Nephron progenitor cell (in vitro differentiated cells): ENCODE results near the gene ARL5C.

Experiments used
- DNase-seq: peaks from one replicate; pipeline ENCODE4 v3.0.0; 2021
- H3K27ac Mint-ChIP-seq: 2 replicates; pipeline ENCODE4 v1.8.0; 2021; ENCODE audit warnings: mild to moderate bottlenecking, moderate library complexity, mixed read lengths
- H3K27me3 Mint-ChIP-seq: 2 replicates; pipeline ENCODE4 v1.8.0; 2021; ENCODE audit warnings: mild to moderate bottlenecking, low read depth, mixed read lengths; ENCODE audit not compliant: poor library complexity
- H3K36me3 Mint-ChIP-seq: 2 replicates; pipeline ENCODE4 v1.8.0; 2021; ENCODE audit warnings: low read depth, mixed read lengths
- H3K4me1 Mint-ChIP-seq: 2 replicates; pipeline ENCODE4 v1.8.0; 2021; ENCODE audit warnings: mixed read lengths
- H3K4me3 Mint-ChIP-seq: 2 replicates; pipeline ENCODE4 v1.8.0; 2021; ENCODE audit warnings: mild to moderate bottlenecking, moderate library complexity, mixed read lengths
- H3K9me3 Mint-ChIP-seq: 2 replicates; pipeline ENCODE4 v1.8.0; 2021; ENCODE audit warnings: mild to moderate bottlenecking, moderate library complexity, mixed read lengths
- CTCF ChIP-seq: fragments of 200-600 bp; sonication (generic); IDR thresholded peaks from 2 replicates; pipeline ENCODE4 v1.5.0; 2021; ENCODE audit warnings: antibody characterized with exemption

The ARL5C gene

GRCh38 chr17:39153599-39154051 is 12.3 kb downstream of the ARL5C start:
- no peak for TF ChIP-seq CTCF
- peaks cover 20% of the 10 kb centered on the region for H3K4me1 Mint-ChIP-seq
- H3K9me3 Mint-ChIP-seq, result peaks cover 10% of the 10 kb centered on the region
- H3K36me3 Mint-ChIP-seq, result no peaks in the 10 kb centered on the region
- peaks cover 63% of the 10 kb centered on the region for H3K27me3 Mint-ChIP-seq
- peak; percentile 96 for DNase-seq
- peak overlapping the region; percentile 99 for H3K4me3 Mint-ChIP-seq
- peak overlapping the region; percentile 96 for H3K27ac Mint-ChIP-seq

GRCh38 chr17:39151943-39152818 is 13.8 kb downstream of the ARL5C start:
- H3K27me3 Mint-ChIP-seq, result peaks cover 77% of the 10 kb centered on the region
- DNase-seq, result peak; percentile 40
- no peak overlapping the region for H3K27ac Mint-ChIP-seq
- H3K4me1 Mint-ChIP-seq, result peaks cover 20% of the 10 kb centered on the region
- H3K4me3 Mint-ChIP-seq, result peak overlapping the region; percentile 99
- peaks cover 10% of the 10 kb centered on the region for H3K9me3 Mint-ChIP-seq
- H3K36me3 Mint-ChIP-seq, result no peaks in the 10 kb centered on the region
- TF ChIP-seq CTCF, result no peak

- peaks cover 74% of the 10 kb centered on the region for H3K27me3 Mint-ChIP-seq
- DNase-seq, result peak; percentile 68
- peaks cover 10% of the 10 kb centered on the region for H3K9me3 Mint-ChIP-seq
- peak within 1 kb of the TSS; percentile 99 for H3K4me3 Mint-ChIP-seq
- peaks cover 20% of the 10 kb centered on the region for H3K4me1 Mint-ChIP-seq
- no peak for TF ChIP-seq CTCF
- no peaks in the 10 kb centered on the region for H3K36me3 Mint-ChIP-seq
- no peak within 1 kb of the TSS for H3K27ac Mint-ChIP-seq
Measured at GRCh38 chr17:39151150-39151942, 14.6 kb downstream of the ARL5C start, which contains the start of gene PLXDC1. PLXDC1 (minus strand) TSS chr17:39151637; CDS start chr17:39151437, 200 bp downstream.

- Mint-ChIP-seq H3K27ac (no peak overlapping the region), H3K36me3 (no peaks in the 10 kb centered on the region), H3K4me3 (peak overlapping the region; percentile 80), H3K9me3 (peaks cover 10% of the 10 kb centered on the region), H3K4me1 (peaks cover 20% of the 10 kb centered on the region), H3K27me3 (peaks cover 73% of the 10 kb centered on the region)
- DNase-seq, result no peak
- no peak for TF ChIP-seq CTCF
Measured at GRCh38 chr17:39150795-39151149, 15.2 kb downstream of the ARL5C start.

- TF ChIP-seq CTCF, result no peak
- Mint-ChIP-seq H3K4me3 (peak overlapping the region; percentile 80), H3K9me3 (peaks cover 10% of the 10 kb centered on the region), H3K36me3 (no peaks in the 10 kb centered on the region), H3K27ac (no peak overlapping the region), H3K4me1 (peaks cover 20% of the 10 kb centered on the region), H3K27me3 (peaks cover 73% of the 10 kb centered on the region)
- no peak for DNase-seq
Measured at GRCh38 chr17:39150104-39150634, 15.8 kb downstream of the ARL5C start.
